ENCODE results near the gene GORASP2. TPM values are rescaled to one million over a fixed set of nuclear protein-coding genes. Genes with fewer than 3 reads are reported as not detected.

Gene GORASP2
- total RNA-seq, 2 experiments from 2014 or later: 79.2 to 81.9 TPM

DNA sequence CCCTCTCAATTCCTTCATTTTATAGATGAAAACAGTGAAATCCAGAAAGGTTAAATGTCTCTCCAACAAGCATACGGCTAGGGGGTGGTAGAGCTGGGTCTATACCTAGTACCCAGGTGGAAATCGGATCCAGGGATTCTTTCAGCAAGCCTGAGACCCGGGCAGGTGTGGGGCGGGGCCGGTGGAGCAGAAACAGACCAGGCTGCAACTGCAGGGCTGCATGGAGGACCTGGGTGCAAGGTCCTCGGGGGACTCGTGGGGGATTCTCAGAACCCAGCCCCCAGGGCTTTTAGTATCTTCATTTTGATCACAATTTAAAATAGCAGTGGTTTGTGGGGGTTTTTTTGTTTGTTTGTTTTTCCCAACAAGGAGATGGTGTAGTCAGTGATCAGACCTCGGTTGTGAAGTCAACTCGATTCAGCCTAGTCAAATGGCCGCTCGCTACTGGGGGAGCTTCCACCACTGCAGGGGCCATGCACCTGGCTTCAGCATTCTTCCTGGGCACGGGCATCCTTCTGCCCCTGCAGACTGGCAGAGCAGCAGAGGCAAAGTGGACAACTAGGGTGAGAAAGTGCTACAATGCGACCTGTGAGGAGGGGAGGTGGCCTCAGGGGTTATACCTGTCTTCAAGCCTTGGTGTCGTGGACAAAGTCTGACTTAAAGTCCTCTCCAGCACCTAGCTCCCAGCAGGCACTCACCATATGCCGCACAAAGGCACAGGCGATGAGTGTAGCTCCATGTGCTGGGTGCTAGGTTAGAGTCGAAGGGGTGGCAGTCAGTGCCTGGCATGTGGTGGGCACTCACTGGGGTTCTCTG, 46.3 kb downstream of the GORASP2 start:
- CTCF ChIA-PET: interaction anchor here (0.6 to 1.1 kb wide), 5 partner anchors 46 to 845 kb away, joined by 3 to 5 read pairs (median 4); partner anchors contain the start of gene GORASP2
- POLR2A ChIA-PET: no interaction called here

DNA sequence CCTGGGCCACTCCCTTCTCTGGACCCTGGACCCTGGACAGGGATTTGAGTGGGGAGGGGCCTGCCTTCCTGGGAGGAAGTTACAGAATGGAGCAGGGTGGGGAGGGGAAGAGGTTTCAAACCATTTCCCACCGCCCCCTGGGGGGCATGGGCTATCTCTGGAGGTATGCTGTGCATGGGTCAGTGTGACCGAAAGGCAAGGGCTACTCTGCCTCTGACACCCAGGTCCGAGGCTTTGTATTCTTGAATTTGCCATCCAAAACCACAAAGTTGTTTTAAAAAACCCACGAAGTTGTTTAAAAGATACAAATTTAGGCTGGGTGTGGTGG, 46.9 kb downstream of the GORASP2 start:
- POLR2A ChIA-PET: no interaction called here
- CTCF ChIA-PET: no interaction called here

DNA sequence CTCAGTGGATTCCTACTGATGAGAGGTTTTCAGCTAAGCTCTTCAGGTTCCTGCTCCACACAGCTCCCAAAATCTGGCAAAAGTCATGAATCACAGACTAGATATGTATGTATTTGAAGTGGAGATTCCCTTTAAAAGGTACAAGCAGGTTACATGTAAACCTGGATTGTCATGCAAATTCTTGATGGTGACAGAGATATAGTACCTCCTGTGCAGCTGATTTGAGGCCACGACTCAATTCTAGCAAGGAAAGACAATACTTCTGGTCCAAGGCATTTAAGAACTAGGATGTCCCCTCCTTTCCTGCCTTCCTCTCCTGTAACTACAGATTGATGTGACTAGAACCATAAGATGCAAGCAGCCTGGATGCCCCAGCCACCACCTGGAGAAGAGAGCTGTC, 55.0 kb downstream of the GORASP2 start:
- ChIA-PET POLR2A (no interaction called here), CTCF (interaction anchor here (0.6 kb wide), 1 partner anchor 35 kb away, joined by 3 read pairs; no protein-coding TSS in a partner anchor)

DNA sequence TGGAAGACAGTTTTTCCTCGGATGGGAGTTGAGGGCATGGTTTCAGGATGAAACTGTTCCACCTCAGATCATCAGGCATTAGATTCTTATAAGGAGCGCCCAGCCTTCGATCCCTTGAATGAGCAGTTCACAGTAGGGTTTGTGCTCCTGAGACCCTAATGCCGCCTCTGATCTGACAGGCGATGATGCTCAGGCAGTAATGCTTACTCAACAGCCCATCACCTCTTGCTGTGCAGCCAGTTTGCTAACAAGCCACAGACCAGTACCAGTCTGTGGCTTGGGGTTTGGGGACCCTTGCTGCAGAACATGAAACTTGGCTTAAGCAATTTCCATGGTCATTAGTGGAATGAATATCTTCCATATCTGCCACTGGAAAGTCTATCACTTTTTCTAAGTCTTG, 56.4 kb downstream of the GORASP2 start:
- ChIA-PET POLR2A (no interaction called here), CTCF (interaction anchor here (0.6 kb wide), 1 partner anchor 78 kb away, joined by 5 read pairs; no protein-coding TSS in a partner anchor)

DNA sequence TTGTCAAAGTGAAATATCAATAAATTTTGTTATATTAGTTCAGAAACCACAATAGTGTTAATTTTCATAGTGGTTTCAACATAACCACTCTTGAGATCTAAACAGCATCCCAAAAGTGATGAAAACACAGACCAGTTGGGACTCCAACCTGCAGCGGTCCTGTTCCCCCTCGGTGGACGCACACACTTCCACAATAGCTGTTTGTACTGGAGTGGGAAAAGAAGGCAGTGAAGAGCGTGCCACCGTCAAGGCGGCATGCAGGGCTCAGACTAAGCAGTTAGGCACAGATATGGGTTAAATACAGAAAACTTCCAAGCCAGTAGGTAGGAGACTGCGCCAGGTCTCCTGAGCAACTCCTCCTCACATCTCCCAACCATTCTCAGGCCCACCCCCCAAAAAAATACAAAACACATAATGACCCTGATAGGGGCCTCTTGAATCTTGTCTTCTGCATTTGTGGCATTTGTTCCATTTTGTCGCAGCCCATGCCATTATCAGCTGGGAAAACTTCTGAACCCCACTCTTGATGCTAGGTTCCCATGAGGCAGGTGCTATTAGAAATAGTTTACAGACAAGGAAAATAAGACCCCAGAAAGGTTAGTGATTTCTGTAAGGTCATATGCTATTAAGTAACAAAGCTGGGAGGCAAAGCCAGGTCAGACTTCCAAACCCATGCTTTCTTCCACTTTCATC, 57.7 kb downstream of the GORASP2 start:
- ChIA-PET CTCF (no interaction called here), POLR2A (no interaction called here)

DNA sequence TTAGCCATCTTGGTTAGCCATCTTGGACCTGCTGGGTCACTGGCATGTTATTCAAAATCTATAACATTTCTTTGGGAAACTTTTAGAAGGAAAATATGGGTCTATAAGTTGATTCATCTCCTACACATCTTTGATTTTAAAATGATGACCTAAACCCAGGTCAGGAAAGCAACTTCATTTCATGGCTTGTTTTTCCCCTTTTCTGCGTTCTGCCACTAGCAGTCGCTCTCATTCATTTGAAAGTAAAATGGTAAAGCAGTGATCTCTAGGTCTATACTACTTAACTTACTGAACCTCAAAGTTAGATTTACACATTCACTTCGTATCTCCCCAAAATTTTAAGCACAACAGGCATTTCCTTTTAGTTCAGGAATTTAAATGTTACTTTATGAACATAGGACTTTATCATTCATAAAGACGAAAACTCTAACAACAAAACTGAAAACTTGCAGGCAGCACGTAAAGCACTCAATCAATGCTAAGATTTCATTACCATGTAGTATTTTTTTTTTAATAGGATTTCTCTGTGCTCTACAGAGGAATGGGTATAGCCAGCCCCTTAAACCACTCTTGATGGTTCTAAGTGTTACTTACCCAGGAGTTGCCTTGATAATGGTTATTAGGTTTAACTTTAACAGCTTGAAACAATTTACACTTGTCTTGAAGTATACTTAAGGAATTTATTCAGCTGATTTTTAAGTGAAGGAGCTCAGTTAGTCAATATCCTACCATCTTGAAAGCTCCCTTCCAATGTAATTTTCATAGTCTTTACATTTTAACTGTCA, 62.5 kb downstream of the GORASP2 start:
- POLR2A ChIA-PET: no interaction called here
- CTCF ChIA-PET: interaction anchor here (0.6 kb wide), 2 partner anchors 61 to 558 kb away, joined by 3 read pairs; no protein-coding TSS in a partner anchor

DNA sequence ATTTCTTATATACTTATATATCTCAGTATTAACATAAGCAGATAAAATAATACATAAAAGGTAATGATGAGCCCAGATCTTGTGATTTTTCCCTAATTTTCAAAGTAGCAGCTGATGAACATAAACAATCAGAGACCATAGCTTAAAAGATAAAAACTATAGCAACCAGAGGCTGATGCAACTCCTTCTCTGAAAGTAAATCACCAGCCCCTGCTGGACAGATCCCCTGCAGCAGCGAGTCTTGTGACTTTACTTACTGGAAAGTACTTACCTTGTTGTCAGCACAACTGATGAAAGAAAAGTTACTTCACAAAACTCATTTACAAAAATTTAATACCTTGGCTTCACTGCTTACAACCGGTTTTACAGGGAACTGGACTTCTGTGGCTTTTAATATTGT, 67.3 kb downstream of the GORASP2 start:
- CTCF ChIA-PET: no interaction called here
- POLR2A ChIA-PET: no interaction called here

DNA sequence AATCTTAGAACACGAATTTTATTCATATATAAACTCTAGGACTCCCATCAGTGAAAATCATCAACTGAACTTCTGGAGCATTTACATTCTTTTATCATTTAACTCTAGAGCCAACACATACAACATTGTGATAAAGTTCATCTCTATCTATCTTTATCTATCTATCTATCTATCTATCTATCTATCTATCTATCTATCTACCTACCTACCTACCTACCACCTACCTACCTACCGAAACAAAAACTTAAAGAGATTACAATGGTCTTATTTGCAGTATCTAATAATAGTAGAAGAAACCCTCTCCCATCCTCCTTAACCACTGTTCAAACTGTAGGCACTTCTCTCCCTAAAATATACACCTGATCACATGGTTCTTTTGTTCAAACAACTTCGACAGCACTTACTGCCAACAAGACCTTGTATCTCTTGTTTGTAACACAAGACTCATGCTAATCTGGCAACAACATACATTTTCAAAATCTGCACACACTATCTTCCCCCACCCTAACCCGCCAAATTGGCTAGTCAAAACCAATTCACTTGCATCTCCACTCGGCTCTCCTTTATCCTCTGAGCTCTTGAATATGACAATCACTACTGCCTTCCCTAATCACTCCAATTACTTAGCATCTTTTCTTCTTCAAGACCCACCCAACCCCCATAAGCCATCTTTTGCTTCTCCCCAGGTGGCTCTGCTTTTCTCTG, 69.0 kb downstream of the GORASP2 start:
- ChIA-PET POLR2A (no interaction called here), CTCF (no interaction called here)

DNA sequence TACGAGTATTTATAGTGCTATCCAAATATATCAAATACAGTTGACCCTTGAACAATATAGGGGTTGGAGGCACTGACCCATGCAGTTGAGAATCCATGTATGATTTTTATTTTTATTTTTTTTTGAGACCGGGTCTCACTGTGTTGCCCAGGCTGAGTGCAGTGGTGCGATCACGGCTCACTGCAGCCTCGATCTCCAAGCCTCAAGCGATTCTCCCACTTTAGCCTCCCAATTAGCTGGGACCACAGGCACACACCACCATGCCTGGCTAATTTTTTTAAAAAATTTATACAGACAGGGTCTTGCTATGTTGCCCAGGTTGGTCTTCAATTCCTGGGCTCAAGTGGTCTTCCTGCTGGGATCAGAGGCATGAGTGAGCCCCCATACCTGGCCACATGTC, 70.6 kb downstream of the GORASP2 start:
- ChIA-PET CTCF (no interaction called here), POLR2A (no interaction called here)

DNA sequence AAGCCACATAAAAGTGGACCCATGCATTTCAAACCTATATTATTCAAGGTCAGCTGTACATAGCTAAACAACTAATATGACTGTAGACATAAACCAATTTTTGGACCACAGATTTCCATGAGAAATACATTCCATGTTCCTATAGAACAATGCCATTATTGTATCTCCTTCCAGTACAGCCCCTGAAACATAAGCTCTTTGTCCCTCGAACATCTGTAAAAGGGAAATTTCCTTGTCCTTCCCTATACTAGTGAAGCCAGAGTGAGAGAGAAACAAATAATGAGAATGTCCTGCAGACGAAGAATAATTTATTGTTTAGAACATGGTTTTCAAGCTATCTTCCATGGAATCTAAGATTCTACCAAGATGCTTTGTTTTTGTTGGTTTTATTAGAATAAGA, 75.3 kb downstream of the GORASP2 start:
- CTCF ChIA-PET: no interaction called here
- POLR2A ChIA-PET: no interaction called here

DNA sequence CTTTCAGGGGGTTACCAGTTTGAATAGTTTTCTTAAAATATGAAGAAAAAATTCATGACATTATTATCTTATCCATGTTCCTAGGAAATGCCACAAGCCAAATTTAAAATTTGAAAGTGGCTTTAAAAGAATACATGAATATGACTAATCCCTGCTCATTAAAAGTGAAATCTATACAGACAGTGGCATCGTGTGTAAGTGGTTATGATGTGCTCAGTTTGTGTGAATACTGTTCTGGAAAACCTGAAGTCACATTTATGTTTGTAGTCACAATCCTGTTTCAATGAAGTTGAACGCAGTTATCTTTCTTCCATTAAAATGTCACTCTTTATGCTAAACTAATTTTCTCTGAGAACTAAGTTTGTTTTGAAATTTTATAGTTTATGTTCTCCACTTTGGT, 75.8 kb downstream of the GORASP2 start:
- ChIA-PET CTCF (no interaction called here), POLR2A (no interaction called here)

DNA sequence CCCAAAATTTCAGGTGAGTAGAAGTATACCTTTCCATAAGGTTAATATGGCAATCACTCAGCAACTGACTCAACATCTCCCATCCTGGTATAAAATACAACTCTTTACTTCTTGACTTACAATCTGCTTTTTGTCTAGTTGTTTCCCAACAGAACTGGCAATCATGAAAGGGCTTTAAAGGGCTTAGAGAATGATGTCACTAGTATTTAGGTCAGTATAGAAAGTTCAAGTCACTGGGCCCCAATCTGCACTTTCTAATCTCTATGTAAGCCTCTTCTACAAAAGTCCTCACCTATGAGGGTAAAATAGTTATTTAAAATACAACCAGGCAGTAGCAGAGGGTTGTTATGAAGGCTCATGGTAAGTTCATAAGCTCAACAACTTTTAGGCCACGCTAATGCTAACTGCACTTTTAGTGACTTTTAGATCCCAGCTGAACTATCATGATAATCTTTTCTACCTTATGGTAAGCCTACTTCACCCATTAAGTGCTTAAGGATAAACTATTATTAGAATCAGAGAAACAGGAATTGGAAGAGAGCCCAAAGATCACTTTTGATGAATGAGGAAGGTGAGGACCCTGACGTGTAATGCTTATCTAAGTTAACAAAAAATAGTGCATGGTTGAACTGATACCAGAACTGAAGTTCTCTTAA, 79.6 kb downstream of the GORASP2 start:
- CTCF ChIA-PET: no interaction called here

DNA sequence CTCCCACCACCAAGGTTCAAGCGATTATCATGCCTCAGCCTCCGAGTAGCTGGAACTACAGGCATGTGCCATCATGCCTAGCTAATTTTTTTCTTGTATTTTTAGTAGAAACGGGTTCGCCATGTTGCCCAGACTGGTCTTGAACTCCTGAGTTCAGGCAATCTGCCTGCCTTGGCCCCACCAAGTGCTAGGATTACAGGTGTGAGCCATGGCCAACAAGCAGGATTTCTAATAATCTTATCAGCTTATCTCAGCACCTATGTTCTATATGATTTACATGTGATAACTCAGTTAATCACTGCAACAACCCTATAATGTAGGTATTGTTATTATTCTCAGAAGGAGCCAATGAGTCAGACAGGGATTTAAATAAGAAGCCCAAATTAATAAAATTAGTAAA, 80.3 kb downstream of the GORASP2 start:
- ChIA-PET CTCF (interaction anchor here (0.5 kb wide), 1 partner anchor 259 kb away, joined by 3 read pairs; no protein-coding TSS in a partner anchor), POLR2A (no interaction called here)

More for the DNA sequence above, 79.6 kb downstream of the GORASP2 start:
- POLR2A ChIA-PET: no interaction called here

DNA sequence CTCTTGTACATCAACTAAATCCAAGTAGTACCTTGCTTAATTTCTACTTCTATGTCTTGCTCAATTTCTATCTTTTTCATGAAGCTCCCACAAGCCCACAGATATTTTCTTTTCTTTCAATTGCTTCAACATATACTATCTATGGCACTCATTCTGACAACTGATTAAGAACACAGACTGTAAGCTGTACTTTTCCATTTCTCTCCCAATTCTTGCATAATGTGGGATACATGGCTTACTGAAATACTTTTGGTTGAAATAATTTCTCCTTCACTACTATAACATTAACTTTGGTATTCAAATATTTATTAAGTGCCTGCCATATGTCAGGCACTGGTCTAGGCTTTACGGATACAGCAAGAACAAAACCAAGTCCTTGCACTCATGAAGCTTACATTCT, 84.8 kb downstream of the GORASP2 start:
- CTCF ChIA-PET: no interaction called here
- POLR2A ChIA-PET: no interaction called here

DNA sequence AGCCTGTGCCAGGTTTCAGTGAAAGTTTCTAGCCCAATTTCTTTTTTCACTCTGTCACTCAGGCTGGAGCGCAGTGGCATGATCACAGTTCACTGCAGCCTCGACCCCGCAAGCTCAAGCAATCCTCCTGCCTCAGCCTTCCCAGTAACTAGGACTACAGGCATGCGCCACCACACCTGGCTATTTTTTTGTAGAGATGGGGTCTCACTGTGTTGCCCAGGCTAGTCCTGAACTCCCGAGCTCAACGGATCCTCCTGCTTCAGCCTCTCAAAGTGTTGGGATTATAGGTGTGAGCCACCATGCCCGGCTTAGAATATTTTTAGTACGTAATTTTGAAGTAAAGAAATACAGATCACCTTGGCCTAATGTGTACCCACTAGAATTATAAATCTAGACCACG, 87.1 kb downstream of the GORASP2 start:
- ChIA-PET POLR2A (no interaction called here), CTCF (interaction anchor here (0.5 kb wide), 1 partner anchor 87 kb away, joined by 5 read pairs; the partner anchor contains the start of gene GORASP2)

Other genes with a start within 250 kb of the GORASP2 start
- gene SP5, start 213.9 kb upstream of the GORASP2 start, total RNA-seq: not detected
- gene ERICH2, start 158.9 kb upstream of the GORASP2 start, total RNA-seq: not detected
- under 1 TPM; 0.55 to 0.76 TPM for gene GAD1, start 112.4 kb upstream of the GORASP2 start, total RNA-seq
- 10 to 100 TPM; 73.2 to 74.0 TPM for gene TLK1, start 231.6 kb downstream of the GORASP2 start, total RNA-seq